ENCODE data around the gene RHOB. TPM values are rescaled to one million over a fixed set of nuclear protein-coding genes. Genes with fewer than 3 reads are reported as not detected.

RHOB gene
- total RNA-seq, 1 experiment from 2014 or later: 38.9 TPM

GRCh38 chr2:20465716-20466394 is 19.0 kb downstream of the RHOB start:
- no peaks in the 10 kb centered on the region for H3K9me3 ChIP-seq (ENCODE audit: control insufficient read depth, insufficient read depth, low read depth, low read length)
- in situ Hi-C loops (cut with HindIII; ENCODE audit: low pct_unique_long_range_greater_than_20kb, low sequenced_read_pairs) (no loop called here), intact Hi-C loops (cut with micrococcal nuclease; ENCODE audit: unreplicated experiment) (no loop called here)
- no TSS peak for BruUV-seq (replicated peaks)
- H3K4me3 ChIP-seq (ENCODE audit: low read depth in 2 of 2, low read length in 2 of 2): no peak overlapping the region
- no peak for TF ChIP-seq TCF7L2 (IDR thresholded peaks at IDR 0.05; ENCODE audit: low read depth, low read length)
- no peak for TF ChIP-seq CTCF (IDR thresholded peaks at IDR 0.05)
- no peak for TF ChIP-seq REST (IDR thresholded peaks at IDR 0.05; ENCODE audit: insufficient read depth in 1 of 2, low read depth in 2 of 2, low read length in 1 of 2)
- TF ChIP-seq SIN3A (IDR thresholded peaks at IDR 0.05; ENCODE audit: borderline replicate concordance, insufficient read depth, low read depth, low read length): no peak
- TF ChIP-seq POLR2AphosphoS5 (IDR thresholded peaks at IDR 0.05; ENCODE audit: low read depth, low read length): no peak
- no peak overlapping the region for H3K27ac ChIP-seq (ENCODE audit: low read length)
- ATAC-seq (no peak), DNase-seq (ENCODE audit: low read depth, low spot score) (no peak)
- CTCF ChIA-PET: no interaction called here
- POLR2A ChIA-PET: no interaction called here
- H3K36me3 ChIP-seq (ENCODE audit: control insufficient read depth, insufficient read depth, low read length): no peaks in the 10 kb centered on the region
- H3K27me3 ChIP-seq (ENCODE audit: control insufficient read depth, insufficient read depth, low read length): no peaks in the 10 kb centered on the region
- no peaks in the 10 kb centered on the region; the same call in 1 of the 2 replicates for H3K4me1 ChIP-seq (ENCODE audit: control insufficient read depth, insufficient read depth, low read length)

DNA sequence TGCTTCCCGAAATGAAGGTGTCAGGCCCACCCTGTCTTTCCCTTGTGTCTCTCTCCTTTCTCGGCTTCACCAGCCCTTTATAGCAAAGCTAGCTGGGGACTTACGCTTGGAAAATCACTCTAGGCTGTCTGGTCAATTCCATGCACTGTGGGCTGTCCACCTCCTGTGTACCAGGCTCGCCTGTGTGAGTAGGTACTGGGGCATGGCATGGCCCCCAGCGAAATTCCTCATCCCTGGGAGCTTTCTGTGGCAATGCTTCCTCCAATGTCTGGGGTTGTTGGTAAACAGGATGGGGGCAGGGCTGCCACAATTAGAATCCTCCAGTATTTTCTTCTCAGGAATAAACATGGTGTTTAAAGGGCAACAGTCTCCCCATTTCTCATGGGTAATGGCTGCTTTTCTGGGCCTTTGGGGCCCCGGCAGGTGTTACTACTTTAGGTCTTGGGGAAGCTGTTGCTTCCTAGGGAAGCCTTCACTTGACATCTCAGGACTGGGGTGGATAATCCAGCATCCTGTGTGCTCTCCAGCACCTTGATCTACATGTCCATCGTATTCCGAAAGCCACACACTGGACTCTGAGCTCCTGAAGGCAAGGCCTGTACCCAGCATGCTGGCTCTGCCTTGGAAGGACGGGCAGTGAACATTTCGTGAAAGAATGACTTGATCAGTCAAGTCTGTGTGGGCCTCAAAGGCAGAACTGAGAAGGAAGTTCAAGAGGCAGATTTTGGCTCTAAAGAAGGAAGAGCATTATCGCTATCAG is 21.1 kb downstream of the RHOB start:
- no peak overlapping the region for H3K4me3 ChIP-seq (ENCODE audit: low read depth in 2 of 2, low read length in 2 of 2)
- DNase-seq (ENCODE audit: low read depth, low spot score): no peak
- no peaks in the 10 kb centered on the region; the same call in 1 of the 2 replicates for H3K4me1 ChIP-seq (ENCODE audit: control insufficient read depth, insufficient read depth, low read length)
- ChIA-PET CTCF (no interaction called here), POLR2A (no interaction called here)
- in situ Hi-C loops (cut with HindIII; ENCODE audit: low pct_unique_long_range_greater_than_20kb, low sequenced_read_pairs) (no loop called here), intact Hi-C loops (cut with micrococcal nuclease; ENCODE audit: unreplicated experiment) (no loop called here)
- BruUV-seq (replicated peaks): no TSS peak
- no peak for ATAC-seq
- H3K36me3 ChIP-seq (ENCODE audit: control insufficient read depth, insufficient read depth, low read length): no peaks in the 10 kb centered on the region
- no peaks in the 10 kb centered on the region for H3K9me3 ChIP-seq (ENCODE audit: control insufficient read depth, insufficient read depth, low read depth, low read length)
- no peaks in the 10 kb centered on the region for H3K27me3 ChIP-seq (ENCODE audit: control insufficient read depth, insufficient read depth, low read length)
- no peak for TF ChIP-seq POLR2AphosphoS5 (IDR thresholded peaks at IDR 0.05; ENCODE audit: low read depth, low read length)
- no peak for TF ChIP-seq SIN3A (IDR thresholded peaks at IDR 0.05; ENCODE audit: borderline replicate concordance, insufficient read depth, low read depth, low read length)
- no peak for TF ChIP-seq CTCF (IDR thresholded peaks at IDR 0.05)
- TF ChIP-seq REST (IDR thresholded peaks at IDR 0.05; ENCODE audit: insufficient read depth in 1 of 2, low read depth in 2 of 2, low read length in 1 of 2): no peak
- no peak for TF ChIP-seq TCF7L2 (IDR thresholded peaks at IDR 0.05; ENCODE audit: low read depth, low read length)
- H3K27ac ChIP-seq (ENCODE audit: low read length): no peak overlapping the region

Data from Panc1 (cell line).